HG03108 (cell line): Measurements from ENCODE around the gene SULT6B1.

Experiments used
- ATAC-seq: cut with Tn5 transposase; IDR thresholded peaks from one replicate; pipeline ENCODE4 v1.9.1; 2021; ENCODE audit warnings: moderate library complexity; ENCODE audit not compliant: unreplicated experiment

Gene SULT6B1

DNA sequence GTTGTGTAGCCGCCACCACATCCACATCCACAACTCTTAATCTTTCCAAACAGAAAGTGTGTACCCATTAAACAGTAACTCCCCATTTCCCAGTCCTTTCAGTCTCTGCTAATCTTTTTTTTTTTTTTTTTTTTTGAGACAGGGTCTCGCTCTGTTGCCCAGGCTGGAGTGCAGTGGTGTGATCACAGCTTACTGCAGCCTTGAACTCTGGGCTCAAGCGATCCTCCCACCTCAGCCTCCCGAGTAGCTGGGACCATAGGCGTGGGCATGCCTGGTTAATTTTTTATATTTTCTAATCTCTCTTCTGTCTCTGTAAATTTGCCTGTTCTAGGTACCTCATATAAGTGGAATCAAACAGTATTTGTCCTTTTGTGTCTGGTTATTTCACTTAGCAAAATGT, 35.2 kb downstream of the SULT6B1 start:
- ATAC-seq = no peak

DNA sequence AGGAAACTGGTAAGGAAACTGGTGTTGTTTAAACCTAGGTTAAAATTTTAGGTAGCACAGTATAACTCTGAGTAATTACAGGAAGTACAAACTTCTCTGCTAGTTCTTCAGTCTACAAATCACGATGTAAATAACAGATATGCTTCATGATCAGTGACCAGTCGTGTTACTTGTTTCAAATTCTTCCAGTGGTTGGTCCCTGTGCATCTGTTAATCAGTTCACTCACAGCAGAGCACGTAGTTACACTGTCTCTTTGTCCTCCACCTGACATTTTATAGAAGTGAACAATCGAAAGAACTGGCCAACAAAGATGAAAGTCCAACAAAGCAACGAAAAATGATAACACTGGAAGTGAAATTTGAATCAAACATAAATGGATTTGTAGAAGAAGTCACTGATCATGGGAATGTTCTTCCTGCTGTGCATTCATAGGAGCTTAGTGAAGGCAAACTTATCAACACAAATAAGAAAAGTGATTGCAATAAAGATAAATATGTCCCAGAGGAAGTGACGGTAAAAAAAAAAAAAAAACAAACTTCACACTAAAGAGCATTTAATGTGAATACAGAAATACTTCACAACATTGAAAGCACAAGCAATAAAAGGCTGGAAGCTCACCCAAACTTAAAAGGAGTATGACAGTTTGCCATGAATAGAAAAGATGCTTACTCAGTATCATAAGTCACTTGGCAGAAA, 38.7 kb downstream of the SULT6B1 start:
- ATAC-seq = no peak

GRCh38 chr2:37148325-37148724, 40.1 kb downstream of the SULT6B1 start:
- ATAC-seq = no peak

DNA sequence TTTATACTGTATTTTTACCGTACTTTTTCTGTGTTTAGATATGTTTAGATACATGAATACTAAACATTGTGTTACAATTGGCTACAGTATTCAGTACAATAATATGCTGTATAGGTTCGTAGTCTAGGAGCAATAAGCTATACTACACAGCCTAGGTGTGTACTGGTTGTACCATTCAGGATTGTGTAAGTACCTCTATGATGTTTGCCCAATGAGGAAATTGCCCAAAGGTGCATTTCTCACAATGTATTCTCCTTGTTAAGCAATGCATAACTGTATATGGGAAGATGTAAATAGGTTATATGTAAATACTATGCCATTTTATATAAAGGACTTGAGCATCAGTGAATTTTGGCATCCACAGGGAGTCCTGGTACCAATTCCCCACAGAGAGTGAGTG, 42.4 kb downstream of the SULT6B1 start:
- ATAC-seq = no peak

- ATAC-seq = no peak
Observed at GRCh38 chr2:37143974-37144373, 44.5 kb downstream of the SULT6B1 start.

- ATAC-seq = no peak
Observed at GRCh38 chr2:37142546-37142945, 45.9 kb downstream of the SULT6B1 start.

GRCh38 chr2:37132914-37133313, 55.6 kb downstream of the SULT6B1 start:
- no peak for ATAC-seq

GRCh38 chr2:37125416-37125815, 63.1 kb downstream of the SULT6B1 start:
- no peak for ATAC-seq

DNA sequence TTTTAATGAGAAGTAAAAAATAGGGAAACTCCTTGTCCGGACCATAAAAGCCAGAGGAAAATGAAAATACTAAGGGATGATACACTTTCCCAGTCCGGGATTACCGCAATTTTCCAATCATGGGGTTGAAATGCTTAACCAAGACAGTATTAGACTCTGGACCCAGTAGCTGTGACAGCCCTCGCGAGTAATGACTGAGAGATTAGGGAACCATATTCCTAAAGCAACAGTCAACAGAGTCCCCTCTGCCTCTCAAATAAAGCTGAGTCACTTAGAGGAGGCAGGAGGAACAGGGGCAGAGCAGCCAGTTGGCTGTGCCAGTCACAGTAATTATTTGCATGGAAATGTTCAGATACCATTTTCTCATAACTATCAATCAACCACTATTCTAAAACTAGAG, 69.3 kb downstream of the SULT6B1 start:
- no peak for ATAC-seq
